Measurements from ENCODE around the gene BTNL3.
"Not testable (repeated sequence)": the region's sequence is repeated elsewhere in the genome, so short reads cannot be mapped to it uniquely, and the experiment has no call there.

BTNL3 gene

DNA sequence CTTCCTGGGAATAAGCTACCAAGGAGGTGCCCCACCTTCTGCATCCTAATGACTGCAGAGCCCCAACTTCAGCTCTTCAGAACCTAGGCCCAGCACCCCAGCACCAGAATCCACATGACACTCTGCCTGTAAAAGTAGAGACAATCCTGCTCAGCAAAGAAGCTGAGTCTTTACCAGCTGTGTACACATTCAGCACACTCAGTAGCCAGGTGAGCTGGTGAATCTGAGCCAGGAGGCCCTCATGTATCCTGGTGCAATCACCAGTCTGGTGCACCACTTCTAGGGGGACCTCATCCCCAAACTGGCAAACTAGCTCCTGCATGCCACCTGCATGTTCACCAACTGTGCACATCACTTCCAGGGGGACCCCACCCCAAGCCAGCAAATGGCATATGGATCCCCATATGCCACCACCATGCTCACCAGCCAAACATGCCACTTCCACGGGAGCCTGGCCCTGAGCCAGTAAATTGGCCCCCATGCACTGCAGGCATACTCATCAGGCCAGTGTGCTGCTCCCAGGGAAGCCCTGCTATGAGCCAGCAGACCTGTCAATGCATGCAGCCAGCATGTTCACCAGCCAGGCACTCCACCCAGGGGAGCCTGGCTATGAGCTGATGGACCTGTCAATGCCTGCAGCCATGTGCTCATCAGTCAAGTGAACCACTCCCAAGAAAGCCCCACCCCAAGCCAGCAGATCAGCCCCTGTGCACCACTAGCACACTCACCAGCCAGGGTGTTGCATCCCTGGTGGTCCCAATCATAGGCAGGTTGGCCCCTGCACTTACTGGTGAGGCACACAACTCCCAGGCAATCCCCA is 35.8 kb downstream of the BTNL3 start:
- DNase-seq (ENCODE audit: low spot score) = no peak

DNA sequence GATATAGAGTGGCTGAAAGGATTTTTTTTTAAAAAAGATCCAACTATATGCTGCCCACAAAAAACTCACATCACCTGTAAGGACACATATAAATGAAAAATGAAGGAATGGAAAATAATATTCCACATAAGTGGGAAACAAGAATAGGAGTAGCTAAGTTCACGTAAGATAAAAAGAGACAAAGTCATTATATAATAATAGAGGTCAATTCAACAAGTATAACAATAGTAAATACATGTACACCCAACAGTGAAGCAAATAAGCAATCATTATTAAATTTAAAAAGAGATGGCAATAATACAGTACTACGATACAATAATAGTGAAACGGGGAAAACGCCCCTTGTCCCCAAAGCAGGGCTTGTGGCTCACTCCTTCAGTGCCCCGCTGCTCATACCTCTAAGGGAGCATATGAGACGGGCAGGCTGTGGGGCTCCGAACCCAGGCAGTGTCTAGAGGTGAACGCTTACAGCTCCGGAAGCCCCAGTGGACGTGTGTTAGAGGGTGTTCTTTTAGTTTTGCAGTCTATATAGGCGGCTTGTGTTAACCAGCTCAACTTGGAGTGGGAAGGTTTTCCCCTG is 38.9 kb downstream of the BTNL3 start:
- DNase-seq (ENCODE audit: low spot score) = no peak

DNA sequence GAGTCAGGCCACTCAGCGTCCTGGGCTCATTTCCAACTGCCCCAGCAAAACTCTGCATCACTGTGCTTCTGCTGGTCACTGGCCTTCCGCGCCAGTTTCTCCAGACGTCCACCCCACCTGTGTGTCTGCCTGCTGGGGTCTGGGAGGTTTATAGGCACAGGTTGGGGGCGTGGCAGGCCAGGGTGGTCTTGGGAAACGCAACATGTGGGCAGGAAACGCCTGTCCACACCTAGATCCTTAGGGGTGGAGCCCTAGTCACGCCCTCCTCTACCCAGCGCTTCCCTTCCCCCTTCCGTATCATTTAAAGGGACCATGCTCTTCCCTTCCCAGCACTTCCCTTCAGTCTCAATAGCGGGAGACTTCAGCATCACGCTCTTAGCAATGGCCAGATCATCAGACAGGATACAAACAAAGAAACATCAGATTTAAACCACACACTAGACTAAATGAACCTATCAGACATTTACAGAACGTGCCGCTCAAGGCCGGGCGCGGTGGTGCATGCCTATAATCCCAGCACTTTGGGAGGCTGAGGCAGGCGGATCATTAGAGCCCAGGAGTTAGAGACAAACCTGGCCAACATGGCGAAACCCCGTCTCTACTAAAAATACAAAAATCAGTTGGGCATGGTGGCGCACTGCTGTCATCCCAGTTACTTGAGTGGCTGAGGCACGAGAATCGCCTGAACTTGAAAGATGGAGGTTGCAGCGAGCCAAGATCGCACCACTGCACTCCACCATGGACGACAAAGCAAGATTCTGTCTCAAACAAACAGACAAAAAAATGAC is 39.6 kb downstream of the BTNL3 start:
- no peak for DNase-seq (ENCODE audit: low spot score)

DNA sequence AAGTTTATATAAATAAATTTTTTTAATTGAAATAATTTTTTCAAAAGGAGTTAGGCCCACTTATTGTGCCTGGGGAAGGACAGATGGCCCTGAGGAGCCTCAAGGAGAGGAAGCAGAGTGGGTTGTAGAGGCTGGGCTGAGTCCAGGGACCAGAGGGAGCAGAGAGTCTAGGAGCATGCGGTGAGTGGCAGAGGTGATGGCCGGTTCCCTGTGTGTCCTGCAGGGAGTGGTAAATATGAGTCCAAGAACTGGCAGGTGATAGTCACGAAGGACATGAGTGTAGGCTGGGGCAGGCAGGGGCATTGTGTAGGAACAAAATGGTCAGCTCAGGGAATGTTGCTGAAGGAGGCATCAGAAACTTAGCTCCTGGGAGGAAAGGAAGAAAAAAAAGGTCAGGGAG is 43.1 kb downstream of the BTNL3 start:
- DNase-seq (ENCODE audit: low spot score) = no peak

DNA sequence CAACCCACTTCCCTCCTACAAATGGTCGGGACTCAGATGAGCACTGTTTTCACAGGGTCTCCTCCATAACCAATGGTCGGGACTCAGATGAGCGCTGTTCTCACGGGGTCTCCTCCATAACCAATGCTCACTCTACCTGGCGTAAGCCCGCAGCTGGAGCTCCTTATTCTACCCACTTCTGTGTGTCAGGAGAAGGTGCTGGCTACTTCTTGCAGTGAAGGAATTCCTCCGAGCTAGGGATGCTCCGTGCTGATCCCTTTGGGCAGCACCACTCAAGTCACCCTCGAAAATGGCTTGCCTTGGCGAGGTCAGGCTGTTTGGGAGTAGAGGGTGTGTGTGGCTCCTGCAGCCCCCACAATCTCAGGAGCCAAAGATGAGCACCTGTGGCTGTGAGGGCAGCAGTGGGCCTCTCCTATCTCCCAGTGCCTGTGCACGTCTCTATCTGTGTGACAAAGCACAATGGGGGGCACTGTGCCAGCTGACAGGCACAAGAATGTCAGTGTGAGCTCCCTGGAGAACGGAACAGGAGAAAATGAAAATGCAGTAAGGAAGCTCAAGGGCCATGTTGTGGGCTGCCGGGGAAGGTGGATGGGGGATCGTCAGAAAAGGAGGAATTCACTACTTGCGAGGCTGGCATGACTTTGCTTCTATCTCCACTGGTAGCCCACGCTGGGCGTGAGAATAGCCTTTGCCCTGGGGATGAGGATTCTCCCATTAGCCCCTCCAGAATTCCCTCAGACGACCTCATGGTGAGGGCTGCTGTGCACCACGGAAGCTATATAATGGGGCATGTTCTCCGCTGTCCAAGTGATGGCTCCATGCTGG is 47.6 kb downstream of the BTNL3 start:
- DNase-seq (ENCODE audit: low spot score) = no peak

DNA sequence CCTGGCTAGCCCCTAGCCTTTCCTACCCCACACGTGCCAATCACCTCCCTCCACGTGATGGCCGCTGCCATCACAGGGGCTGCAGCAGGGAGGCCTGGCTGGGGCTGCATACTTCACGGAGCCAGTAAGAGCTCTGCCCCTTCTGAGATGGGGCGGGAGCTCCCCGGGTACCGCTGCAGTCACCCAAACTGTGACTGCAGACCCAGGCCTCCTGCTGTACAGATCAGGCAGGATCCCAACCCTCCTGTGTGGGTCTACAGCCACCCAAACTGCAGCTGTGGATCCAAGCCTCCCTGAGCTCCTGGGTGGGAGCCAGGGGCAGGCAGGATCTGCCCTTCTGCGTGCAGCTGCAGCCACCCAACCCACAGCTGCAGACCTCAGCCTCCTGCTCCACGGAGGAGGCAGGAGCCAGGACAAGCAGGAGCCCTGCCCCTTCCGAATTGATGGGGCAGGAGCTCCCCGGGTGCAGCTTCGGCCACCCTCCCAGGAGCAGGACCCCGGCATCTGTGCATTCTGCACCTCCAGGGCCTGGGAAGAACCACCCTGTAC is 48.2 kb downstream of the BTNL3 start:
- DNase-seq (ENCODE audit: low spot score) = no peak

DNA sequence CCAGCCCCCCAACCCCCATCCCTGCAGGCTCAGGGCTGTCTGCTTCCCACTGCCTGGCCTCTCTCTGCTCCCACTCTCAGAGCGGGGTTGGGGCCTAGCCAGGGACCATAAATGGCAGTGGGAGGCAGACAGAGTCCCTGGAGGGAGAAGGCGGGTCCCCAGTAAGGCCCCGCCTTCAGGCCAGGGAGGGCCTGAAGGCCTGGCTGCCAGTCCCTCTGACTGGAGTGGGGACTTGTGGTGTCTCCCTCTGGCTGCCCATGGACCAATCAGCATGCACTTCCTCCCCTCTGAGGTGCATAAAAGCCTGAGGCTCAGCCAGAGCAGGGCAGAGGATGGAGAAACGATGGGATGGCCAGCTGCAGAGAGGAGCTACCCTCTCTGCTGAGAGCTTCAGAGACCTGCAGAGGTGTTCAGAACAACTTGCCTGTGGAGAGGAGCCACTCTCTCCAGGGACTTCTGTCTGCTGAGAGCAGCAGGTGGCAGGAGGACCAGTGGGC is 48.8 kb downstream of the BTNL3 start:
- DNase-seq (ENCODE audit: low spot score) = no peak

DNA sequence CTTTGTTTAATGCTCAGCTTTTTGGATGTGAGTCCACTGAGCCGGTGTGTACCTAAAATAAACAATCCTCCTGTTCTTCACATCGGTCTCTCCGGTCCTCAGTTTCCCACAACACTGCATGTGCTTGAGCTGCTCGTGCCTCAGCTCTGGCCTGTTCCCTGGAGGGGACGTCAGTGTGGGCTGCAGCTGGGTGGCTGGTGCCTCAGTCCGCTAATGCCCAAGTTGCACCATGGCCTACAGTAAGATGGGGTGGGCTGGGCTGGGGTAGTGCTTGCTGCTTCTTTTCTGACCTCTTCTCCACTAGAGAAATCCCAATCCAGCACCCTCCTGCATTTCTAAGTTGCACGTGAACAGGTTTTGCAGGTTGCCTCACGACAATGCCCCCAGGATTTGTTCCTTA is 50.8 kb downstream of the BTNL3 start:
- no peak for DNase-seq (ENCODE audit: low spot score)

DNA sequence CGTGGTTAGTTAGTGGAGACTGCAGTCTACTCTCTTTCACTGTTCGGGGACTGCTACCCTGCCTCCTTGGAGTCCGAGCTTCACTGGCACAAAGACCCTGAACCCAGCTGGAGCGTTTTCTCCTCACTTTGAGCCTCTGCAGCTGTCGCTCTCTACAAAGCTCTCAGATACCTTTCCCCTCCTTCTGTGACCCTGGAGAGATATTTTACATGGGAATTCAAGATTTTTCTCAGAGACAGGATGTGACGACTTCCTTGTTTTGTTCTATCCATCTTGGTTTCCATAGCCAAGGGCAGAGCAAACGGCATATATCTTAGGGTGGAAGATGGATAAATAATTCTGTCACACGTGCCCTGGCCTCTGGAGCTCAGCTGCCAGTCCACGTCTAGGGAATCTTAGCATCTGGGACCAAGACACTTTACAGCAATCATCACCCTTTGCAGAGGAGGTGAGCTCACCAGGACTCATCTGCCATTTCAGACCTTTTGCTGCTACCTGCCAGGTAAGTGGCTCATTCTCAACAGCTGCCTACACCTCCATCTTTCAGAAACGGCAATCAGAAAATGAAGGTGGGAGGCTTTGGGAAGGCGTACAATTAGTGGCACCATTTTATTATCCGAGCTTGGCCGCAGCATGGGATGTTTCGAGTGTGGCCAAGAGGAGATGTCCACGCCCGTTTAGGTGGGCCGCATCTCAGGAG is 51.4 kb downstream of the BTNL3 start, which contains the start of gene BTNL9:
BTNL9 (plus strand) TSS at position 336 of the 700 bp plus-strand sequence. CDS start 5,224 bp downstream, outside the sequence.
- no peak for DNase-seq (ENCODE audit: low spot score)

DNA sequence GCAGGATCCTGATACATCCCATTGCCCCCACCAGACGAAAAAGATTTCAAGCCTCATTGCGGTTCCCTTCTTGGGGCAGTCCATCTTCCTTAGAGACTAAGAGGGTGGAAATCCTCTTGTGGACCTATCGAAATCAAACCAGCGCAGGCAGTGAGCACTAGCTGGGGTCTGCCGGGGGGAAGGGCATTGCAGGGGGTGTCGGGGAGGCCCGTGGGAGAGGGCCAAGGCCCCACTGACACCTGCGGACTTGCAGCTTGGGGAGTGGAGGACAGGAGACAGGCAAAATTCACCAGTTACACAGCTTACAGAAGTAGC is 51.9 kb downstream of the BTNL3 start:
- no peak for DNase-seq (ENCODE audit: low spot score)

DNA sequence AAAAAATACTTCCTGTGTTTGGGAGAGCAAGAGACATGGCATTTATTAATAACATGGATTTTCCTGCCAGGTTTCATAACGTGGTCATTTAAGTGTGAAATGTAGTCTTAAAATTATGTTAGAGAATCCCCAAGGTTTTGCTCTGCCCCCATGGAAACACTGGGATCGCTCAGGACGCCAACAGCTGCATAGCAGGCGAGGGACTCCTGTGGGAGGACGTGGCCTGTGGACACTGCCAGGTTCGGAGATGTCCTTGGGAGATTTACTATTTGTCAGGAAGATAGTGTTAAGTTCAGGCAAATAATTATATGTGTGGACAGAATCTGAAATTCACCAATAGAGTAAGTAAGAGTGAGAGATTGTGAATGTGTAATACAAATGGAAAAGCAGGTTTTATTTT is 52.4 kb downstream of the BTNL3 start:
- DNase-seq (ENCODE audit: low spot score) = no peak

DNA sequence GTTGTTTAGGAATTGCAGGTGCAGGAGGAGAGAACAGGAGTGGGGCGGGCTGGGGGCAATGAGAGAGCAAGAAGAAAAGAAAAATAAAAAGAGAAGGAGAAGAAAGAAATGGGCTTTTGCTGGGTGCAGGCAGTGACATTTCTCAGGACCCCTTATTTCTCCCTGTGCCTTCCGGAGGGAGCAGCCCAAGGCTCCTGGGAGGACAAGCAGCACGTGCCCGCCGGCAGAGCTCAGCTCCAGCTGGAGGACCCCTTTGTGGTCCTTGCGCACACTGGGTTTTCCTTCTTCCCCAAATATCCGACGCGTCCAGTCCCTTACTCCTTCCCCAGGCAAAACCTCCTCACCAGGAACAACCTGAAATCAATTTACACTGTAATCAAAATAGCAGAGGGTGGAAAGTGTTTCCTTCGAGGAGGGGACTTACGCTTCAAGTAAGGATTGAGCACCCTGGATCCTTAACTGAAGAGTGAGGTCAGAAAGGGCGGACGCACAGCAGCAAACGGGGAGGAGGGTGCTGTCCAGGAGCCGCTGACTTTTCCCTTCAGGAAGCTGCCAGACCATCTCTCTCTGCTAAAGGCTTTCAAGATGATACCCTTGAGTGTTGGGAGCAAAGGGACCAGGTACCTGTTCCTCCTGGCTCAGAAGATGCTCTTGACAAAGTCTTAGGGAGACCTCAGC is 53.5 kb downstream of the BTNL3 start:
- DNase-seq (ENCODE audit: low spot score) = no peak

DNA sequence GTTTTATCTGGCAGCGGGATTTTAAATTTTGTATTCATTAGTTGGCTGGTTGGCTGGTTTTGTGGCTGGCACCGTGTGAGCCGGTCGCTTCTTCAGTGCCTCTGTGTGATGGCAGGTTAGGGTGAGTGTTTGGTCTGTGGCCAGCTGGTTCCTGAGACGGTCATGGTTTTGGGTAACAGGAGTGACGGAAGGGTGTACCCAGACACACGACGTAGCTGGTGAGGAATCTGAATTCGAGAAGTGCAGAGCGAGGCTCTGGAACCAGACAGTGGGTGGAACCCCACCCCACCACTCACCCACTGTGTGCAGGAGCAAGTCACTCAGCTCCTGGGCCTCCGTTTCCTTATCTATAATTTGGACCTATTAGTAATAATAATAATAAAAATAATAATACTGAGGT is 54.1 kb downstream of the BTNL3 start:
- DNase-seq (ENCODE audit: low spot score) = no peak

DNA sequence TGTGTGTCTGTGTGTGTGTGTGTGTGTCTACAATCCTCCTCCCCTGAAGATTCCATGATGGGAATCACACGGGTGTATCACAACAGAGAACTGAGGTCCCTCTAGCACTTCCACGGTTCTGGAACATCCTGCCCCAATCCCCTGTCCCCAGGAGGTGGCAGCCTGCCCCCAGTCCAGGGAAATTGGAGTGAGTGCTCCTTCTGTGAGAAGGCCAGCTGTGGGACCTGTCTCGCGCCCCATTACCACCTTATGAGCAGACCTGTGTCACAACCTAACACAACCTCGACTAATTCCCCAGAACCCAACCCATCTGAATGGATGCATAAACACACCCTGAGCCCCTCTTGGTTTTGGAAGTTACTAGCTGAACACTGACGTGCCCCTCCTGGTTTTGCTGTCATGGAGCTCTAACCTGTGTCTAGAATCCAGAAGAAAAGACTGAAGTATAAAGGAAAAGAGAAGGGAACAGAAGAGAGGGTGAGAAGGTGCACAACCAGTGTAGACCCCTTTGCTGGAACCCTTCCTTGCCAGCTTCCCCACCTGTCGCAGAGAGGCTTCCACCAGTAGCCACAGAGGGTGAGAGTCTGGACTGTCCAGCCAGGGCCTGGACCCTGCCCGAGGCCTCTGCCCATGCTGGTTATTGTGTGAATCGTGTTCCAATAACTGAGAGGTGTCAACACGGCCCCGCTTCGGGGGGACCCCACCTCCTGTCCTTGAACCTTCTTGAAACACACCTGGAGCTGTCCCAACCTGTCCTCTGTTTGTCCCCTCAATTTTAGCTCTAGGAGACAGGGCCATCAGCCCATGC is 54.8 kb downstream of the BTNL3 start:
- DNase-seq (ENCODE audit: low spot score) = no peak

DNA sequence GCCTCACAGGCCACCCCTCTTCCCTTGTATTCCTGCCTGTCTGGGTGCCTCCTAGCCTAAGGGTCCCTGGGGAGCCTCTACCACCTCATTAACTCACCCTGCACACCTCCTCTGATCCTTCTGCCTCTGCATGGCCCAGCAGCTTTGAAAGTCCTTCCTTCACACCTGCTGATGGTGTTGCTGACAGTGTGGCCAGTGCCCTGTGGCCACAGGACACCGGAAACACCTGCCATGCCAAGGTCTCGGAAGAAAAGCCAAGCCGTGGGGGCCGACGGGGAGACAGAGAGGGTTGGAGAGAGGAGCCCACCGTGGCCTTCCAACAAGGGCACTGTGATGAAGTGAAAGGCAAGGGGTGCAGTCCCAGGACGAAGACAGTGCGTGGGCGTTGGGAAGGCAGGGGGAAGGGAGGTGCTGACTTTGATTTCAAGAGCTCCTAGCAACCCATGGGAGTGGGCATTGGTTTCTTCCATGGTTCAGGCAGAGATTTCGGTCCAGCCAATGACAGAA is 55.5 kb downstream of the BTNL3 start:
- DNase-seq (ENCODE audit: low spot score) = no peak

DNA sequence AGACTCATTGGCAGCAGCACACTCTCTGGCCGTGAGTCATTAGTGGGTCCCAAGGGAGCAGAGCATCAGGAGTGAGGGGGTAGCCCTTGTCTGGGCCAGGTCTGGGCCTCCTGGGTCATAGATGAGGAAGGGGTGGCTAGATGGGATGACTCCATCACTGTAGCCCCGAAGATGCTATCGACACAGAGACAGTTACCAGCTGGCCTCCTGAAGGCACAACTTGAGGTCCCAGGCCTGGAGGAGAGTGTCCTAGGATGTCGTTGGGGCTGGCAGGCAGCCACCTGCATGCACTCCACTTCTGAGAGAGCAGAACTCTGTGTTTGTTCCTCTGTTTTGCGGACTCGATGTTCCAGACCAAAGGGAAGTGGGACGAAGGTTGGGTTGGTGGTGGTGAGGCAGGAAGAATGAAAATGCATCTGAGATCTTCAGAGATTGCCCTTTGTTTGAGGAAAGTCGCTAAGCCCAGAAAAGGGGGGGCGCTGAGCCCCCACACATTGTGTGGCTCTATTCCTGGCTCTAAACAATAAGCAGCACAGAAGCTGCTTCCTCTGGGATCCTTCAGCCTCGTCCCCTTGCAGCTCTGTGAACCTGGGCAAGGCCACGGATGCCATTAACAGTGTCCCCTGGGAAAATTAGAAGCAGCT is 56.1 kb downstream of the BTNL3 start:
- no peak for DNase-seq (ENCODE audit: low spot score)

DNA sequence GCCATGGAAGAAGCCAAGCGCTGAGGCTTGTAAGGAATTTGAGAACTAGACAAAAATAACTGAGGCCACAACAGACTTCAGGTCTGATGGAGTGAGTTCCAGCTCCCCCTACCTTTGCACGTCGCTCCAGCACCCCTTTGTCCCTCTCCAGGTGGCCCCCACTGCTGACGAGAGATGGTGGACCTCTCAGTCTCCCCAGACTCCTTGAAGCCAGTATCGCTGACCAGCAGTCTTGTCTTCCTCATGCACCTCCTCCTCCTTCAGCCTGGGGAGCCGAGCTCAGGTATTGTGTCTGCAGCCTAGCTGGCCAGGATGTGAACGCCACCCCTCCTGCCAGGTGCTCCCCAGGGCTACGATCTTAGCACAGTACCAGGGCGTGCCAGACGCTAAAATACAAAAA is 56.7 kb downstream of the BTNL3 start:
- DNase-seq (ENCODE audit: low spot score) = no peak

DNA sequence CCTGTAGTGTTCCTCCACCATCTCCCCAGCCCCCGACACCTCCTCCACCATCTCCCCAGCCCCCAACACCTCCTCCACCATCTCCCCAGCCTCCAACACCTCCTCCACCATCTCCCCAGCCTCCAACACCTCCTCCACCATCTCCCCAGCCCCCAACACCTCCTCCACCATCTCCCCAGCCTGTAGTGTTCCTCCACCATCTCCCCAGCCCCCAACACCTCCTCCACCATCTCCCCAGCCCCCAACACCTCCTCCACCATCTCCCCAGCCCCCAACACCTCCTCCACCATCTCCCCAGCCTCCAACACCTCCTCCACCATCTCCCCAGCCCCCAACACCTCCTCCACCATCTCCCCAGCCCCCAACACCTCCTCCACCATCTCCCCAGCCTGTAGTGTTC is 57.2 kb downstream of the BTNL3 start:
- not testable (repeated sequence) for DNase-seq (ENCODE audit: low spot score)

DNA sequence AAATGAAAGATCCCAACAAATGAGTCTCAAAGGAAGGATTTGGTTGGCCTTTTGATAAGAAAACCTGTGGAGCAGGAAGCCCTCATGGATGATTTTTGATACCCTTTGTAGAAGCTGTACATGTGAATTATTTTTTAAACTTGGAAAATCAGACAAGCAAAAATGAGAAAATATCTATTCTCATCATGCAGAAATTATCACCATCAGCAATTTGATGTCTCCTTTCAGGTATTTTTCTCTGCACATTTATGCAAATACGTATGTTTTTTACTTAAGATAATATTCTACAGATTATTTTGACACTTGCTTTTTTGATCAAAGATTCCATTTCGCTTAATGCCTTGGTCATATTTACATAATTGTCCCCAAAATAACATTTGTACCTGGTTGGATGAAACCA is 58.6 kb downstream of the BTNL3 start:
- no peak for DNase-seq (ENCODE audit: low spot score)
